Parathyroid adenoma (tissue), 2 donors: ENCODE measurements around the gene GNPNAT1.
A peak's percentile ranks its signal among the peaks of the same experiment; 100 is the strongest.

Experiments
- H2AFZ ChIP-seq: fragments of 300-600 bp; sonication (generic); one replicate; pipeline ENCODE4 v1.7.0; 2017; ENCODE audit warnings: antibody characterized with exemption, mild to moderate bottlenecking
- H3K27ac ChIP-seq: fragments of 300-600 bp; sonication (generic); one replicate; pipeline ENCODE4 v1.7.0; 2017
- H3K27me3 ChIP-seq: fragments of 300-600 bp; sonication (generic); one replicate; pipeline ENCODE4 v1.7.0; 2017; ENCODE audit warnings: low read length; ENCODE audit not compliant: control insufficient read depth, insufficient read depth
- H3K36me3 ChIP-seq: fragments of 300-600 bp; sonication (generic); one replicate; pipeline ENCODE4 v1.7.0; 2017; ENCODE audit warnings: low read length; ENCODE audit not compliant: control insufficient read depth, insufficient read depth
- H3K4me1 ChIP-seq: fragments of 300-600 bp; sonication (generic); one replicate; pipeline ENCODE4 v1.7.0; 2017; ENCODE audit warnings: control low read depth
- H3K4me2 ChIP-seq: fragments of 300-600 bp; sonication (generic); one replicate; pipeline ENCODE4 v1.7.0; 2017; ENCODE audit warnings: low read length
- H3K4me3 ChIP-seq: fragments of 300-600 bp; sonication (generic); one replicate; pipeline ENCODE4 v1.7.0; 2017; ENCODE audit warnings: low read depth, low read length
- H3K79me2 ChIP-seq: fragments of 300-600 bp; sonication (generic); one replicate; pipeline ENCODE4 v1.7.0; 2017; ENCODE audit warnings: control low read depth
- H3K9ac ChIP-seq: fragments of 300-600 bp; sonication (generic); one replicate; pipeline ENCODE4 v1.7.0; 2017; ENCODE audit warnings: mild to moderate bottlenecking
- H3K9me3 ChIP-seq: fragments of 300-600 bp; sonication (generic); one replicate; pipeline ENCODE4 v1.7.0; 2017; ENCODE audit warnings: low read length; ENCODE audit not compliant: control insufficient read depth
- CTCF ChIP-seq: fragments of 300-600 bp; sonication (generic); IDR thresholded peaks from one replicate; pipeline ENCODE4 v1.7.0; 2017; ENCODE audit warnings: antibody characterized with exemption, mild to moderate bottlenecking
- donor health status: primary hyperparathyroidism.

Gene GNPNAT1

GRCh38 chr14:52738409-52738808 is 53.0 kb downstream of the GNPNAT1 start:
- Histone ChIP-seq H3K4me2 (no peak overlapping the region), H3K4me1 (no peaks in the 10 kb centered on the region), H3K27ac (no peak overlapping the region), H3K4me3 (no peak overlapping the region), H3K9me3 (no peaks in the 10 kb centered on the region), H3K27me3 (no peaks in the 10 kb centered on the region), H3K36me3 (no peaks in the 10 kb centered on the region), H3K79me2 (peaks cover 14% of the 10 kb centered on the region), H2AFZ (no peak overlapping the region), H3K9ac (no peak overlapping the region)
- no peak for TF ChIP-seq CTCF

GRCh38 chr14:52735921-52736489 is 55.4 kb downstream of the GNPNAT1 start:
- no peaks in the 10 kb centered on the region for H3K9me3 ChIP-seq
- H3K4me3 ChIP-seq = no peak overlapping the region
- TF ChIP-seq CTCF = no peak
- H3K4me1 ChIP-seq = no peaks in the 10 kb centered on the region
- peaks cover 8% of the 10 kb centered on the region for H3K79me2 ChIP-seq
- no peak overlapping the region for H3K27ac ChIP-seq
- H2AFZ ChIP-seq = no peak overlapping the region
- H3K27me3 ChIP-seq = no peaks in the 10 kb centered on the region
- no peak overlapping the region for H3K9ac ChIP-seq
- no peaks in the 10 kb centered on the region for H3K36me3 ChIP-seq
- no peak overlapping the region for H3K4me2 ChIP-seq

- H3K9ac ChIP-seq = no peak overlapping the region
- no peaks in the 10 kb centered on the region for H3K36me3 ChIP-seq
- no peaks in the 10 kb centered on the region for H3K27me3 ChIP-seq
- no peak overlapping the region for H3K4me2 ChIP-seq
- H3K27ac ChIP-seq = no peak overlapping the region
- no peak overlapping the region for H3K4me3 ChIP-seq
- no peak for TF ChIP-seq CTCF
- no peak overlapping the region for H2AFZ ChIP-seq
- H3K79me2 ChIP-seq = peaks cover 7% of the 10 kb centered on the region
- H3K4me1 ChIP-seq = no peaks in the 10 kb centered on the region
- no peaks in the 10 kb centered on the region for H3K9me3 ChIP-seq
These were observed 57.6 kb downstream of the GNPNAT1 start for GRCh38 chr14:52733824-52734223.

GRCh38 chr14:52730709-52731111 is 60.7 kb downstream of the GNPNAT1 start:
- TF ChIP-seq CTCF = no peak
- H3K27ac ChIP-seq = no peak overlapping the region
- peak overlapping the region; percentile 82 for H3K4me3 ChIP-seq
- H3K9ac ChIP-seq = no peak overlapping the region
- H3K27me3 ChIP-seq = no peaks in the 10 kb centered on the region
- H3K36me3 ChIP-seq = no peaks in the 10 kb centered on the region
- no peaks in the 10 kb centered on the region for H3K4me1 ChIP-seq
- peak overlapping the region; percentile 81 for H2AFZ ChIP-seq
- peak overlapping the region; percentile 68 for H3K4me2 ChIP-seq
- H3K9me3 ChIP-seq = no peaks in the 10 kb centered on the region
- peaks cover 7% of the 10 kb centered on the region for H3K79me2 ChIP-seq
